Measurements from ENCODE around the gene ARID5A. TPM values are rescaled to one million over a fixed set of nuclear protein-coding genes. Genes with fewer than 3 reads are reported as not detected.

The ARID5A gene
- total RNA-seq, 1 donor from 2014 or later, result 53.6 TPM

GRCh38 chr2:96538487-96539214 is 2.1 kb downstream of the ARID5A start:
- intact Hi-C loops (cut with micrococcal nuclease), result loop anchor here (1.0 to 10.0 kb wide), 11 partner anchors 14 to 1464 kb away; partner anchors contain the start of genes ANKRD39, CNNM4 and STARD7

DNA sequence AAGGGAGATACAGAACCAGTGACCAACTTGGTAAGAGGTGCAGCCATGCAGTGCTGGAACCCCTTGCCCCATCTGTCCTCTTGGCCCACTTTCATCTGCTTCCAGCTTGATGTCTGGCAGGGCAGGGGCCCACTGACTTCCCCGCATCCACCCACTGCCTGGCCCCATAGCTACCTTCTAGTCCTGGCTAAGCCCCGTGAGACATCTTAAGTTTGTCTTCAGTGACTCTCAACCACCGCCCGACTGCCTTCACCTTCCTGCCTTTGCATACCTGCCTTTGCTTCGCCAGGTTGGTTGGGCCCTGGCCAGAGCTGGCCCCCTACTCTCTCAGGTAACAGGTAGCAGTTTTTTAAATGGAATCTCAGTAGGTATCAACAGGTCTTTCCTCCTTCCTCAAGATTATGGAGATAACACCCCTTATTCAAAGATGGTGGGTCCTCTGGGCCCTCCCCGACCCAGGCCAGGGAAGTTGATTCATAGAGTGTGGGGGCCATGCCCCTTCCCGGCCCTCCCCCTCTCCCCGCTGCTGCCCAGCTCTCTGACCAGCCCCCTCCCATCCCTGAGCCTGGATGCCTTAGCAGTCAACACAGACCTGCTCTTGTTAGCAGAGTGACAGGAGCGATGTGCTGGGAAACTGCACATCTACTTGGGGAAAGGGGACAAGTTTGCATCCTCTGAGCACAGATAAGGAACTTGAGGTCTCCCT is 2.8 kb downstream of the ARID5A start:
- intact Hi-C loops (cut with micrococcal nuclease), result loop anchor here (2.0 to 10.0 kb wide), 8 partner anchors 182 to 1465 kb away; partner anchors contain the start of genes ANKRD39, CNNM4 and STARD7

DNA sequence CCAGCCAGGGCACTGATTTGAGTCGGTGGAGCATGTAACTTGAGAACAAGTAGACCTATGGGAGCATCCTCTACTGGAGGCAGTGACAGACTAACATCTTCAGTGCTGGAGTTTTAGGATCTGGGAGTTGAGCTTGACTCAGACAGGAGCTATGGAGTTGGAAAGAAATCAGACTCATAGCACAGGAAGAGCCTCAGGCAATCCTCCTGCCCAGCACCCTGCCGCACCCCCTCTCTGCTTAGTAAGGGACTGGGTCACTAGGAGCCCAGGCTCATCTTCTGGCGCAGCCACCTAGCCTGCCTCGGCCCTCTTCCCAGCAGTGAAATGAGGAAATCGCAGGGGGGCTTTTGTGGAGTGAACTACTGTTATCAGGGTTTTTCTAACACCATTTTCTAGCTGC is 3.6 kb downstream of the ARID5A start:
- intact Hi-C loops (cut with micrococcal nuclease), result no loop called here

DNA sequence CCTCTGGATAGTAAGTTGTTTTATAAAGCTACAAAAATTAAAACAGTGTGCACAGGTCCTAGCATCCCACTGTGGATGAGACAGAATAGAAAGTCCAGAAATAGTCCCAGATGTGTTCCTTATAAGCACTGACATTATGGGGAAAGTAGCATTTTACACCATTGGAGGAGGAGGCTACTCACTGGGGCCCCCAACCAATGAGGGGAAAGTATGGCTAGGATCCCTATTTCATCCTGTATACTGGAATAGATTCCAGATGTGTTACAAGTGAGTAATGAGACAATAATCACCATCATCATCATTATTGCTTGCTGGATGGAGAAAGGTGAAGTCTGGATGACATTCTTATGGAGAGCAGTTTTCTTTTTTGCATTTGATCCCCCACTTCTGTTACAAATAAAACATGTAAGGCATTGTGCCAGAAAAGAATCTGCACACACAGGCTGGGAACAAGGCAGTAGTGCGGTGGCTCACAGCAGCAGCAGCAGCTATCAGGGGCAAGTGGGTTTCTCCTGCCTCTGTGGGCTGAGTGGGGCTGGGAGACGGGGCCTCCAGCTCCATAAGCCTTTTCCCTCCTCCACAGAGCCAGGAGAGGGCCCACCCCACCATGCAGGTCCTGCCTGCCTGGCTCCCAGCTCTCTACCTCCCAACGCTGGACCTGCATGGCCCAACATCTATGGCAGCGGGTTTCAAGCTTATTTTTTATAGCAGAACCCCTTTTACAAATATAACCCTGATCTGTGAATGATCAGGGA is 5.0 kb downstream of the ARID5A start:
- intact Hi-C loops (cut with micrococcal nuclease), result no loop called here

DNA sequence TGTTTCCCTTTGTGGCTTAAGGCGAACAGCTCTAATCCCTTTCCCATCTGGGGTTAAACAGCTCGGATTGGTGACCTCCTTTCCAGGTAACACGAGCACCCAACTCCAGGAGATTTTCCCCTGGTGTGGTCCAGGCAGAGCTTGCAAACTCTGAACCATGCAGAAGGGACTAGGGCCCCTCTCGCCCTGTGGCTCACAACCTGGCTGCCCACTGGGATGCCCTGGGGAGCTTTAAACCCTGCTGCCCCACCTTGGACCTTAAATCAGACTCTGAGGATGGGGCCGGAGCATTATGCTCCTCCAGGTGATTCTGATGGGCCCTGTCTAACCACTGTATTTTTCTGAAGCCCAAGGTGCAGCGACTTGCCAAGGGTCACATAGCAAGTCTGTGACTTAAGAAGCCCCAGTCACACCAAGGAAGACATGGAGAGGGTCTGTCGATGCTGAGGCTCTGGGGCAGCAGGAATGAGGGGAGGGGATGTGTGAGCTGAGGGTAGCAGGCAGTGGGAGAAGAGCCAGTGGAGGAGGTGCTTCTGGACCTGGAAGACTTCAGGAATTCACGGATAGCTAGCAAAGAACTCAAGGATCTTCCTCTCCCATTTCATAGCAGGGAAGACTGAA is 5.9 kb downstream of the ARID5A start:
- intact Hi-C loops (cut with micrococcal nuclease), result no loop called here

DNA sequence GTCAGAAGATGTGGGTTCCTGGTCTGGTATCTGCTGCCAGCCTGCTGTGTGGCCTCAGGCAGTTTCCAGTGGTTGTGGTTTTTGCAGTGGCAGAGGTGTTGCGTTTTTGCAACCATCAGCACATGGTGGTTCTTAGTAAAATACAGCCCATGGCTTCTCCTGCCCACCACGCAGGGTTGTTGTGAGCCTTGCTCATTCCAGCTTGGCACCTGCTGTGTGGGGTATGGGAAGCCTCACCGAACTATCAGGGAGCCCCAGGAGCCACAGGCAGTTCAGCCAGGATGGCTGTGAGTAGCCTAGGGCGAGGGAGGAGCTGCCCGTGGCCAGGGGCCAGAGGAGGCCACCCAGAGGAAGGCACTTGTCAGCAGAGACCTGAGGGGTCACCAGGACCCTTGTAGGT is 9.8 kb downstream of the ARID5A start:
- intact Hi-C loops (cut with micrococcal nuclease), result no loop called here

GRCh38 chr2:96546797-96547196 is 10.2 kb downstream of the ARID5A start:
- intact Hi-C loops (cut with micrococcal nuclease), result no loop called here

GRCh38 chr2:96547203-96547641 is 10.7 kb downstream of the ARID5A start:
- intact Hi-C loops (cut with micrococcal nuclease), result no loop called here

DNA sequence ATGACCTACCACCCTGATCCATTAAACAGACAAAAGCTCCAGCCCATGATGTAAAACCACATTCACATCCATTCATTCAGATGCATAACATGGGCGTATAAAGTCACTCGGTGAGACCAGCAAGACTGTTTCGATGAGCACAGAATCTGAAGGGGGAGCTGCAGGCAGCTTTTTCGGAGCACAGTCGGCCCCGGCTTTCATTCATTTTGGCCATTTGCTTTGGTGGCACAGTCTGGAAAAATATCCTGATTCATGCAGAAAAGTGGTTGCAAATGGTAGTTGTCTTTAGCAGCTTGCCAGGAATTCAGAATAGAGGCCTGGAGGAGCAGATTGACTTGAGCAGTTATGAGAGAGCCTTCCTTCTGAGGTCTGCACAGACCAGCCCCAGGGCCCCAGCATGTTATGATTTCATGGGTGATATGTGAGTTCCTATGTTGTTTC is 11.2 kb downstream of the ARID5A start:
- intact Hi-C loops (cut with micrococcal nuclease), result no loop called here

GRCh38 chr2:96548558-96549465 is 12.3 kb downstream of the ARID5A start:
- intact Hi-C loops (cut with micrococcal nuclease), result no loop called here

- intact Hi-C loops (cut with micrococcal nuclease), result no loop called here
These were observed 12.9 kb downstream of the ARID5A start for GRCh38 chr2:96549466-96549785.

DNA sequence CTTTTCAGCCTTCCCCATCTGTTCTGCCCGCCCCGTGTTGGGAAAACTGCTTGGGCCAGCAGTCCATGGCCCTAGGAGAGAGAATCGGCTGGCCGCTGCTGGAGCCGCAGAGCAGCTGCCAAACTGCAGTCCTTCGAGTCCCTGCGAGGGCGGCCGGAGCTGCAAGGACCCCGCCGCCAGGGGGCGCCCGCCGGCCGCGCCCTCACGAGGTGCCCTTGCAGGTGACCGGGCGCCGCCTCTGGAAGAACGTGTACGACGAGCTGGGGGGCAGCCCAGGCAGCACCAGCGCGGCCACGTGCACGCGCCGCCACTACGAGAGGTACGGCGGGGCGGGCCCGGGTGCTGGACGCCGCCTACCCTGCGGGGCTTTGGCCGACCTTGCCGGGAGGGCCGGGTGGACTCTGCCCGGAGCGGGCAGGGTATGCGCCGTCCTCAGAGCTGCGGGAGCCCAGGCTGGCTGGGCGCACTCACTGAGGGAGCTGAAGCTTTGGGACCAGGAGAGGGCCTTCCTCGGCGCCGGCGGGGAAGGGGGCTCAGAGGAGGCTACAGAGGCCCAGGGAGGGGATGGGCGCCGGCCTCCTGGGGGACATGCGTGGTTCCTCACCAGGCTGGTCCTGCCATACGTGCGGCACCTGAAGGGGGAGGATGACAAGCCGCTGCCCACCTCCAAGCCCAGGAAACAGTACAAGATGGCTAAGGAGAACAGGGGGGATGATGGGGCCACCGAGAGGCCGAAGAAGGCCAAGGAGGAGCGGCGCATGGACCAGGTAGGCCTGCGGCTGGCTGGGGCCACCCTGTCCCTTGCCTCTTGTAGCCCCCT is 13.6 kb downstream of the ARID5A start:
- intact Hi-C loops (cut with micrococcal nuclease), result no loop called here

DNA sequence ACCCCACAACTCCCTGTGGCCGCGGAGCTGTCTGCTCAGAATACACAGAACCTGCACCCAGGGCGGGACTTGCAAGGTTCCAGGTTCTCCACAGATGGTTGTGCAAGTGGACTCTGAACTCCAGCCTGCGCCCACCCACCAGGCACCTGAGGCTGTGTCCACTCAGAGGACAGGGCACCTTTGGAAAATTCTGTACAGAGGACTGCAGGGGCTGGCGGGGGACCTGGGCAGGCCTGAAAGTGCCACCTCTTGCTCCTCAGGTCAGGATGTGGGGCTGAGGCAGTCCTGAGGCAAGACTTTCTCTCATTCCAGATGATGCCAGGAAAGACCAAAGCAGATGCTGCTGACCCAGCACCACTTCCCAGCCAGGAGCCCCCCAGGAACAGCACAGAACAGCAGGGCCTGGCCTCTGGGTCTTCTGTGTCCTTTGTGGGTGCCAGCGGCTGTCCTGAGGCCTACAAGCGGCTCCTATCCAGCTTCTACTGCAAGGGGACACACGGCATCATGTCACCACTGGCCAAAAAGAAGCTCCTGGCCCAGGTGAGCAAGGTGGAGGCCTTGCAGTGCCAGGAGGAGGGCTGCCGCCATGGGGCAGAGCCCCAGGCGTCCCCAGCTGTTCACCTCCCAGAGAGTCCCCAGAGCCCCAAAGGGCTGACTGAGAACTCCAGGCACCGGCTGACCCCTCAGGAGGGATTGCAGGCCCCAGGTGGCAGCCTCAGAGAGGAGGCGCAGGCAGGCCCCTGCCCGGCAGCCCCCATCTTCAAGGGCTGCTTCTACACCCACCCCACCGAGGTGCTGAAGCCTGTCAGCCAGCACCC is 14.4 kb downstream of the ARID5A start:
- intact Hi-C loops (cut with micrococcal nuclease), result no loop called here

- intact Hi-C loops (cut with micrococcal nuclease), result no loop called here
These were observed 15.2 kb downstream of the ARID5A start for GRCh38 chr2:96551605-96552314.

GRCh38 chr2:96552315-96553175 is 16.0 kb downstream of the ARID5A start:
- intact Hi-C loops (cut with micrococcal nuclease), result no loop called here

- intact Hi-C loops (cut with micrococcal nuclease), result no loop called here
These were observed 16.8 kb downstream of the ARID5A start for GRCh38 chr2:96553176-96553956.
